NCI-H2107 treated with DMSO at 0.1 percent for 48 hours (cell line): ENCODE data around the gene PGA5.
A peak's percentile ranks its signal among the peaks of the same experiment; 100 is the strongest.
"Not testable (repeated sequence)": the region's sequence is repeated elsewhere in the genome, so short reads cannot be mapped to it uniquely, and the experiment has no call there.

Source experiments
- DNase-seq: peaks from one replicate; lab custom pipeline; 2025; ENCODE audit not compliant: unreplicated experiment; lab: John Stamatoyannopoulos, UW

PGA5 gene

DNA sequence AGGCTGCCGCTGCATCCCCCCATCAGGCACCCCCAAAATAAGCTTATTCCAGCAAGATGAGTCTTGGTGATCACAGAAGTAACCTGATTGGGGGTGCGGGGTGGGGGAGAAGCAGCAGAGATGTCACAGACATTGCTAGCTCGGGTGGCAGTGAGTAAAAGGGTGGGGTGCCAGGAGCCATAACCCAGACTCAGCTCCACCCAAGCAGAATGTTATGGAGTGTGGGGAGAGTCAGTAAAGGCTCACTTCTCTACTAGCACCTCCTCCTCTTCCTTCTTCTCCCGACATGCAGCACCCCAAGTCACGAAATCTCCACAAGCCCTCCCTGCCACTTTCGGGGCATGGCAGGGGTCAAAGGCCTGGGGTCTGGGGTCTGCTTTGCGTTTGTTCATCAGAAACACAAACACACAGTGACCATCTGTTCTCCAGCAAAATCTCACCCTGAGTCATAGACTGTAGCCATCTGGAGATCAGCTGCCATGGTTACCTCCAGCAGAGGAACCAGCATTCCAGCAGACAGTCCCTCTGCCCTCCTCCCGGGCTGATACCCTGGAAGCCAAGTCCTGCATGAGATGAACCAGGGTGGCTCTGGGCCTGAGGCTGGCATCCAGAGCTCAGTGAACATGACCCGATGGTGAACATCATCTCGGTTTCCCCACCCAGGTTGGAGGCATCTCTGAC lies 14.4 kb upstream of the PGA5 start:
- DNase-seq, result not testable (repeated sequence)

DNA sequence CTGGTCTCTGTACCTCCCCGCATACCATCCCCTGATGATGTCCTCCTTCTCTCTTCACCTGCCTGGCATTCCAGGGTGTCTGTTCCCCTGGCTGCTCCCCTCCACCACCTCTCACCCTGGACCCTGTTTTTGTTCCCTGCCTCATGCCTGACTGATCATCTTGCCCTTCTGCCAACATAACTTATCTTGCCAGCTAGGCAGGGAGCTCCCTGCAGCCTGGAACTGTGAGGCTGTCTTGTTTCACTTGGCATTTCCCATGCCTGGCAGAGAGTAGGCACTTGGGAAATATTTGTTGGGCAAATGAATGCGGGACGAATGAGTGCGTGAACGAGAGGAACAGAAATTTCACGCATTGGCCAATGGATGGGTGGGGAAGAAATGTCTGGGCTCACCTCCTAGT lies 11.5 kb upstream of the PGA5 start:
- not testable (repeated sequence) for DNase-seq

DNA sequence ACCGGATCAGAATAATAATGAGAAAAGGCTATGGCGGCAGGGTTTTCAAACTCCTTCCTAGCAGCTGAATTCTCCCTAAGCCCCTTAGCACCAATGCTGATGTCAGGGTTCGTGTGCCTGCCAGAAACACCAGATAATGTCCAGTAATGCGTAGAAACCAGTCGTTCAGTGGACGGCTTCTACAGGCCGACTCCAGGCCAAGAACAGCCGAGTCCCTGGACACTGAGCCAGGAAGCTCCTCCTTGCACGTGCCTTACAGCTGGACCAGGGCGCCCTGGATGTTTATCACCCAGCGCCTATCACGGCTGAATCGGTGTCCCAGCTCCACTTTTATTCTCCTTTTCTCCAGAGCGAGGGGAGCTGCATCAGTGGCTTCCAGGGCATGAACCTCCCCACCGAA lies 9.9 kb upstream of the PGA5 start:
- DNase-seq, result not testable (repeated sequence)

DNA sequence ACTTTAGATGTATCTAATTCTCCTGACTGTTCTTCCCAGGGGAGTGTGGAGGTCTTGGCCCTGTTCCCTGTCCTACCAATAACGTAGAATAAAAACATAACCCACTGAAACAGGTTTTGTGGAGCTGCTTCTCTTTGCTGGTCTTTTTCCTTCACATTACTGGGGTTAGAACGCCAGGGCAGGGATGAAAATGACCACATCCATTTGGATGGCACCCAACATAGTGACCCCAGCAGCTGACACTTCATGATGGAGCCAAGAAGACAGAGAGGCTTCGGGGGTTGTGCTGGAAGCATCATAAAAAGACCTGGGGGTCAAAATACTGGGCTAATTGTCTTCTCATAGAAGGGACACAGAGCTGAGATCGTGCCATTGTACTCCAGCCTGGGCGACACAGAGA lies 9.4 kb upstream of the PGA5 start:
- DNase-seq, result not testable (repeated sequence)

DNA sequence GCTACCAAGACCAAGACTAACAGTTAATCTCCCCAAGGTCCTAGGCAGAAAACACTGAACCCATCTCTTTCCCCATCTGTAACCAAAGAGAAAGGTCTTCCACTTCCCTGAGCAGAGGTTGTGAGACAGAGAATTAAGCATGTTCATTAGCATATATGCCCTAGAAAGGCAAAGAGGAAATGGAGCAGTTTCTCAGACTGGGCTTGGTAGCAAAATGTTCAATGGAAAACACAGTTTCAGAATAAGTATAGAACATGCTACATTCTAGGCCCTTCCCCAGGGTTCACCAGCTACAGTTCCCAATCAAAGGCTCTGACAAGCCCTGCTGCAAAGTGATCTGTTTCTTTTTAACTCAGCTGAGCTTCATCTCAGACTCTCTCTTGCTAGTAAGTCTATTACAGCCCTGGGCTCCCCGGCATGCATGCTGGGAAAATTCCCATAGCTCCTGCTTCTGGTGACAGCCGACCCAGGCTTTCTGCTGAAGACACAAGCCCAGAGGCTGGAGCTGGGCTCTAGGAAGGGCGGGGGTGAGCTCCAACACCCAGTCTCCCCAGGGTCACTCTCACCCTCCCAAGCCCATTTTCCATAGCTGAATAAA lies 8.3 kb upstream of the PGA5 start:
- DNase-seq, result not testable (repeated sequence)

DNA sequence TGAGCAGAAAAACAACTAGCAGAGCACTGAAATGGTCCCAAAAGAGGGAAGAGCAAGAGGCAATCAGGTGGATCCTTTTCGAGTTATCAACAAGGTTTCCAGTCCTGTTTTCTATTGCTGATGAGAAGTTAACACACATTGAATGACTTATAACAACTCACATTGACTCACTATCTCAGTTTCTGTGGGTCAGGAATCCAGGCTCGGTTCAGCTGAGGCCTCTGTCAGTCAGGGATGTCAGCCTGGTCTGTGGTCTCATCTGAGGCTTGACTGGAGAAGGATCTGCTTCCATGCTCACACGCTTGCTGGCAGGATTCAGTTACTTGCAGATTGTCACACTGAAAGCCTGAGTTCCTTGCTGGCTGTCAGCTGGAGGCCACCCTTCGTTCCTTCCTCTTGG lies 3.8 kb upstream of the PGA5 start:
- not testable (repeated sequence) for DNase-seq

DNA sequence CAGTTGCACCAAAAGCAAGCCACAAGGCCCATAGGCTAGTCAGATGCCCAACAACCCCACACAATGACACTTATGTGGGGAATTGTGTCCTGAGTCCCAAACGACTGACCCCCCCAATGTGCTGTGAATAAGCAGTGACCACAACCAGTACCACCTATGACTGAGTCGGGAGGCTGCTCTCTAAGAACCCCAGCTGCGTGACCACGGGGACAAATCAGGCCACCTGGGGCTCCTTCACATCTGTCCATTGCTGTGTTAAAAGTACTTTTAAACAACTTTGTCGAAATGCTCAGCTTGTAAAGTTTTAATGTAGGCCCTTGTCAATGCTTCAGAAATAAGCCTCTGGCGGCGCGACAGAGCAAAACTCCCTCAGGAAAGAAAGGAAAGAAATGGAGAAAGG lies 687 bp upstream of the PGA5 start:
- not testable (repeated sequence) for DNase-seq

DNA sequence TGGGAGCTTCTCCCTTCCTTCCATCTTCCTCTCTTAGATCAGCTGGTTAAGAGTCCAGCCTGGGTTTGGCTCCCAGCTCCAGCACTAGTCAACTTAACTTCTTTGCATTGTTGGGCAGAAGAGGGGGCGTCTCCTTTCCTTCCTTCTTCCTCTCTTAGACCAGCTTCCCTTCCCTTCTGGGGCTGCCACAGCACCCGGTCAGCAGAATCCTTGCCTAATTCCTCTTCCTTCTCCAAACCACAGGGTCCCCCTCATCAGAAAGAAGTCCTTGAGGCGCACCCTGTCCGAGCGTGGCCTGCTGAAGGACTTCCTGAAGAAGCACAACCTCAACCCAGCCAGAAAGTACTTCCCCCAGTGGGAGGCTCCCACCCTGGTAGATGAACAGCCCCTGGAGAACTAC lies 551 bp downstream of the PGA5 start:
- DNase-seq, result not testable (repeated sequence)

DNA sequence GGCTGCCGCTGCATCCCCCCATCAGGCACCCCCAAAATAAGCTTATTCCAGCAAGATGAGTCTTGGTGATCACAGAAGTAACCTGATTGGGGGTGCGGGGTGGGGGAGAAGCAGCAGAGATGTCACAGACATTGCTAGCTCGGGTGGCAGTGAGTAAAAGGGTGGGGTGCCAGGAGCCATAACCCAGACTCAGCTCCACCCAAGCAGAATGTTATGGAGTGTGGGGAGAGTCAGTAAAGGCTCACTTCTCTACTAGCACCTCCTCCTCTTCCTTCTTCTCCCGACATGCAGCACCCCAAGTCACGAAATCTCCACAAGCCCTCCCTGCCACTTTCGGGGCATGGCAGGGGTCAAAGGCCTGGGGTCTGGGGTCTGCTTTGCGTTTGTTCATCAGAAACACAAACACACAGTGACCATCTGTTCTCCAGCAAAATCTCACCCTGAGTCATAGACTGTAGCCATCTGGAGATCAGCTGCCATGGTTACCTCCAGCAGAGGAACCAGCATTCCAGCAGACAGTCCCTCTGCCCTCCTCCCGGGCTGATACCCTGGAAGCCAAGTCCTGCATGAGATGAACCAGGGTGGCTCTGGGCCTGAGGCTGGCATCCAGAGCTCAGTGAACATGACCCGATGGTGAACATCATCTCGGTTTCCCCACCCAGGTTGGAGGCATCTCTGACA lies 4.4 kb downstream of the PGA5 start:
- DNase-seq, result not testable (repeated sequence)

DNA sequence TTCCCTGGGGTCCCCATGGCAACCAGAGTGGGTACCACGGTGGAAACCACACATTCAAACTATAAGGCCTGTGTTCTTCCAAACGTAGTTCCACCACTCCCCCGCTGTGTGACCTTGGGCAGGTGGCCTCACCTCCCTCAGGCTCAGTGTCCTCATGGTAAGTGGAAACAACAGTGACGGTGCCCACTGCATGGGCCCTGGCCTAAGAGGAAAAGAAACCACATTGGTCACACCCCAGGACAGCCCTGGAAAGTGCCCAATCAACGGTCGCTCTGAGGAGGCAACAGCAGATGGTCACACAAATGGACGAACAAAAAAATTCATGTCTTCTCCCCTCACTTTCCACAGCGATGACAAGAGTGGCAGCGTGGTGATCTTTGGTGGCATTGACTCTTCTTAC lies 7.1 kb downstream of the PGA5 start:
- DNase-seq, result not testable (repeated sequence)

DNA sequence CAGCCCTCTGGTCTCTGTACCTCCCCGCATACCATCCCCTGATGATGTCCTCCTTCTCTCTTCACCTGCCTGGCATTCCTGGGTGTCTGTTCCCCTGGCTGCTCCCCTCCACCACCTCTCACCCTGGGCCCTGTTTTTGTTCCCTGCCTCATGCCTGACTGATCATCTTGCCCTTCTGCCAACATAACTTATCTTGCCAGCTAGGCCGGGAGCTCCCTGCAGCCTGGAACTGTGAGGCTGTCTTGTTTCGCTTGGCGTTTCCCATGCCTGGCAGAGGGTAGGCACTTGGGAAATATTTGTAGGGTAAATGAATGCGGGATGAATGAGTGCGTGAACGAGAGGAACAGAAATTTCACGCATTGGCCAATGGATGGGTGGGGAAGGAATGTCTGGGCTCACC lies 8.2 kb downstream of the PGA5 start:
- DNase-seq, result not testable (repeated sequence)

DNA sequence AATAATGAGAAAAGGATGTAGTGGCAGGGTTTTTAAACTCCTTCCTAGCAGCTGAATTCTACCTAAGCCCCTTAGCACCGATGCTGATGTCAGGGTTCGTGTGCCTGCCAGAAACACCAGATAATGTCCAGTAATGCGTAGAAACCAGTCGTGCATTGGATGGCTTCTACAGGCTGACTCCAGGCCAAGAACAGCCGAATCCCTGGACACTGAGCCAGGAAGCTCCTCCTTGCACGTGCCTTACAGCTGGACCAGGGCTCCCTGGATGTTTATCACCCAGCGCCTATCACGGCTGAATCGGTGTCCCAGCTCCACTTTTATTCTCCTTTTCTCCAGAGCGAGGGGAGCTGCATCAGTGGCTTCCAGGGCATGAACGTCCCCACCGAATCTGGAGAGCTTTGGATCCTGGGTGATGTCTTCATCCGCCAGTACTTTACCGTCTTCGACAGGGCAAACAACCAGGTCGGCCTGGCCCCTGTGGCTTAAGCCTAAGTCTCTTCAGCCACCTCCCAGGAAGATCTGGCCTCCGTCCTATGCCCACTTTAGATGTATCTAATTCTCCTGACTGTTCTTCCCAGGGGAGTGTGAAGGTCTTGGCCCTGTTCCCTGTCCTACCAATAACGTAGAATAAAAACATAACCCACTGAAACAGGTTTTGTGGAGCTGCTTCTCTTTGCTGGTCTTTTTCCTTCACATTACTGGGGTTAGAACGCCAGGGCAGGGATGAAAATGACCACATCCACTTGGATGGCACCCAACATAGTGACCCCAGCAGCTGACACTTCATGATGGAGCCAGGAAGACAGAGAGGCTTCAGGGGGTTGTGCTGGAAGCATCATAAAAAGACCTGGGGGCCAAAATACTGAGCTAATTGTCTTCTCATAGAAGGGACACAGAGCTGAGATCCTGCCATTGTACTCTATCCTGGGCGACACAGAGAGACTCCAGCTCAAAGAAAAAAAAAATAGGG lies 10.1 kb downstream of the PGA5 start:
- not testable (repeated sequence) for DNase-seq

DNA sequence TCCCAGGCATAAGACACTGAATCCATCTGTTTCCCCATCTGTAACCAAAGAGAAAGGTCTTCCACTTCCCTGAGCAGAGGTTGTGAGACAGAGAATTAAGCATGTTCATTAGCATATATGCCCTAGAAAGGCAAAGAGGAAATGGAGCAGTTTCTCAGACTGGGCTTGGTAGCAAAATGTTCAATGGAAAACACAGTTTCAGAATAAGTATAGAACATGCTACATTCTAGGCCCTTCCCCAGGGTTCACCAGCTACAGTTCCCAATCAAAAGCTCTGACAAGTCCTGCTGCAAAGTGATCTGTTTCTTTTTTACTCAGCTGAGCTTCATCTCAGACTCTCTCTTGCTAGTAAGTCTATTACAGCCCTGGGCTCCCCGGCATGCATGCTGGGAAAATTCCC lies 11.4 kb downstream of the PGA5 start:
- not testable (repeated sequence) for DNase-seq

DNA sequence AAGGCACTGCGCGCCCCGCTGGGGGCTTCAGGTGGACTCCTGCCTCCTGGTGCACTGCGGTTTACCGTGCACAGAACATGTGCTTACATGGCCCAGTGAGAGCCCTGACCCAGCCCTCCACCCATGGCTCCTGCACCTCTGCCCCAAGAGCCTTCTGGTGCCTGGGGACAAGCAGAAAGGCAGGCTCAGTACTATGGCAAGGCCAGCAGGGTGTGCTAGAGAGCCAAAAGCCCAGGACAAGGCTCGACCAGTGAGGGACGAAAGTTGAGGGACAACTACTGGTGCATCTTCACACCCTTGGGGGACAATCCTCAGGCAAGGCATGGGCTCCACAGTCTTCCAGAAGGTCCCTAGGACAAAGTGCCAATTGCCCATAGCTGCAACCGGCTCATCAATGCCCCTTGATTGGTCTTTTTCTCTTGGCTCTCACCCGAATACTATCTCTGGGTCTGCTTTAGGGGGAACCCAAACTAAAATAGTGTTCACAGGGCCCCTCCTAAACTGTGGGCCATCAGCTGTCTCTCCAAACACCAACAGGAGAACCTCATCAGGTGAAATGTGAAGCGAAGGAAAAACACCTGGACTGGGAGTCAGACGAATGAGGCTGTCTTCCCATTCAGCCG lies 13.5 kb downstream of the PGA5 start:
- peak; percentile 50 for DNase-seq

DNA sequence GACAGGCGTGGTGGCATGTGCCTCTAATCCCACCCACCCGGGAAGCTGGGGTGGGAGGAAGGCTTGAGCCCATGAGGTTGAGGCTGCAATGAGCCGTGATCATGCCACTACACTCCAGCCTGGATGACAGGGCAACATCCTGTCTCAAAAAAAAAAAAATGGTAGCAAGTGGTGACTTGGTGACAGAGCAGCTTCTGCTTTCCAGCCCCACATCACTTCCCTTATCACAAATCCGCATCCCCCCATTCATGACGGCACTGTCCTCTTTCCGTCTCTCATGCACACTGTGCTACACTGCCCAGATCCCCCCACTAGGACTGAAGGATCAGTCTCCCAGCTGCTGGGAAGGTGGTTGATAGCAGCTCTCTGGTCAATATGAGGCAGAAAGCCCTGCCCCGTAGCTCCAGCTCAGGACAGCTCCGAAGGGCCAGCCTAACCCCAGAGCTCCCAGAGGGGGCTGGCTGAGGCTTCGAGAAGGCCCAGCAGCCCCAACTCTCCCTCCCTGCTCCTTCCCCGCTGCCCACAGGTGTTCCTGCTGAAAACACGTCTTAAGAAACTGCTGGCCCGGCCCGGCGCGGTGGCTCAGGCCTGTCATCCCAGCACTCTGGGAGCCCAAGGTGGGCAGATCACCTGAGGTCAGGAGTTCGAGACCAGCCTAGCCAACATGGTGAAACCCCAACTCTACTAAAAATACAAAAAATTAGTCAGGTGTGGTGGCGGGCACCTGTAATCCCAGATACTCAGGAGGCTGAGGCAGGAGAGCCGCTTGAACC lies 15.9 kb downstream of the PGA5 start:
- DNase-seq, result no peak

DNA sequence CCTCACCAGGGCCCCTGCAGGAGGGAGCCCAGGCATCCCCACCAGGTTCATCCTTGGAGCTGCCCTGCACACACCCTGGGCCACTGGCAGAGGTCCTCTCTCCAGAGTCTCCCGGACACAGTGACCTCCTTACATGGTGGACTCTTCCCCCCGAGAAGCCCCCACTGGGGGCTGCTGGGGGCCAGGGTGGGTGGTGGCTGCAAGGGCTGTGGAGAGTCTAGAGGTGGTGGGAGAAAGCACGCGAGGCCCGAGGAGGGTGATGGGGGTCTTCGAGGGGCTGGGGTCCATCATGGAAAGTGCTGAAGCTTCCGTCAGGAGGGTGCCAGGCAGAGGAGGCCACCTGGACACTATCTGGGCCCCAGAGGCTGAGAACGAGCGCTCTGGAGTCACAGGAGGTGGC lies 17.6 kb downstream of the PGA5 start:
- DNase-seq, result no peak

DNA sequence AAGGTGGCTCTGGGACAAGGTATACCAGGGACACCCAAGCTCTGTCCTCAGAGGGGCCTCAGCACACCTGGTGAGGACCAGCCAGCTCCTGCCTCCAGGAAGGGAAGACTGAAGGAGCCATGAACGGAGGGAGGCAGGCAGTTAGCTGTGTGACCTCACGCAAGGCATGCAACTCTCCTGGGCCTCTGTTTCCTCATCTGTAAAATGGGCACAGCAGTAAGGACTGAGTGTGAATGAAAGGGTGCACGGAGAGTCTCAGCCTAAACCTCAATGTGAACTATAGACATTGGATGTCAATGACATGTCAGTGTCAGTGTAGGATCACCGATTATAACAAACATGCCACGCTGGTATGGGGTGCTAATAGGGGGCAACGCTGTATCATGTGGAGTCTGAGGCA lies 18.4 kb downstream of the PGA5 start:
- DNase-seq, result no peak

DNA sequence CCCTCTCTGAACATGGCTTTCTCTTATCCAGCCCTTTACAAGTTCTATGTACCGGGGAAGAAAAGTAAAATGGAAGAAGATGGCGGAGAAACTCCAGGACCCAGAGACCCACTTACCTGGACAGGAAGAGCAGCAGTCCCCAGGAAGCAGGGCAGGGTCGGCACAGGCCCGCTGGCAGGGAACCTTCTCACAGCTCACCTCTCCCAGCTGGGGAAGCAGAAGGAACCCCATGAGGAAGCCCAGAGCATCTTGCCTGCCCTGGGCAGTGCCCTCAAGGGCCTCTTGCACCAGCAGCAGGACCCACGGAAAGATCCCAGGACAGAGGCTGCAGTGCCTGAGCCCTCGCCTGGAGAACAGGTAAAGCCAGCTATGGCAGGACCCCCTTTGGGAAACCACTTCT lies 23.4 kb downstream of the PGA5 start:
- no peak for DNase-seq

DNA sequence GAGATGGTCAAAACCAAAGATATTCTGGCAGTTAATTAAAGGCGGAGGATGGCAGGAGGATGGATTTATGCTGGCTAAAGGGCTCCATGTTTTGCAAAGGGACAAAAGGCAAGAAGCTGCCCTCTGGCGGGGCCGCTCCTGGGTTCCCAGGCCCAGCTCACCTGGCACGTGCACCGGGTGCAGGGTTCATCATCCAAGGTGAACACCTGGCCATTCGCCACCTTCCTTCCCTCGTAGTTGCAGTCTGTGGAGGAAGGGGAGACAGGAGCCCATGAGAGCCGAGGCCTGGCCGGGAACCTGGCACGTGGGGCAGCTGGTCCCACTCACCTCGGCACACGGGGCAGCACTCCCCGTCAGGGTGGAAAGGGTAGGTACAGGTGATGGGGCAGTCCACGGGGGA lies 23.8 kb downstream of the PGA5 start:
- DNase-seq, result no peak

DNA sequence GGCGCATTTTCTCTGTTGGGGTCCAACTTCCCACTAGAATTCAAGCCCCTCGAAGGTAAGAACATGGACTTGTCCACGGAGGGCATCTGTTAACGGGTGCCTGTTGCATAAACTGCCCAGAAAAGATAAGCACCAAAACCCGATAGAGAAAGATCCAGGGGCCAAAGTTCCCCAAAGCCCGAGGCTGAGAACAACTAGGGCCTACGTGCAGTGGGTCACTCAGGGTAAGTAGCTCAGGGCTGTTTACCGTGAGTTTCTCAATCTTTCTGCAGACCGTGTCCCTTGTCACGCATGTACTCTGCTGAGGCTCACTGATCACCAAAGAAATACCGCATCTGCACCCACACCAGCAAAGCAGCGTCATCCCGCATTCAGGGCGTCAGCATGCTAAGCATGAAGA lies 24.4 kb downstream of the PGA5 start:
- DNase-seq, result no peak
